ENCODE data around the gene CNKSR3. TPM values are rescaled to one million over a fixed set of nuclear protein-coding genes. Genes with fewer than 3 reads are reported as not detected.

Gene CNKSR3
- total RNA-seq, 2 experiments from 2014 or later = 0.34 to 0.58 TPM

DNA sequence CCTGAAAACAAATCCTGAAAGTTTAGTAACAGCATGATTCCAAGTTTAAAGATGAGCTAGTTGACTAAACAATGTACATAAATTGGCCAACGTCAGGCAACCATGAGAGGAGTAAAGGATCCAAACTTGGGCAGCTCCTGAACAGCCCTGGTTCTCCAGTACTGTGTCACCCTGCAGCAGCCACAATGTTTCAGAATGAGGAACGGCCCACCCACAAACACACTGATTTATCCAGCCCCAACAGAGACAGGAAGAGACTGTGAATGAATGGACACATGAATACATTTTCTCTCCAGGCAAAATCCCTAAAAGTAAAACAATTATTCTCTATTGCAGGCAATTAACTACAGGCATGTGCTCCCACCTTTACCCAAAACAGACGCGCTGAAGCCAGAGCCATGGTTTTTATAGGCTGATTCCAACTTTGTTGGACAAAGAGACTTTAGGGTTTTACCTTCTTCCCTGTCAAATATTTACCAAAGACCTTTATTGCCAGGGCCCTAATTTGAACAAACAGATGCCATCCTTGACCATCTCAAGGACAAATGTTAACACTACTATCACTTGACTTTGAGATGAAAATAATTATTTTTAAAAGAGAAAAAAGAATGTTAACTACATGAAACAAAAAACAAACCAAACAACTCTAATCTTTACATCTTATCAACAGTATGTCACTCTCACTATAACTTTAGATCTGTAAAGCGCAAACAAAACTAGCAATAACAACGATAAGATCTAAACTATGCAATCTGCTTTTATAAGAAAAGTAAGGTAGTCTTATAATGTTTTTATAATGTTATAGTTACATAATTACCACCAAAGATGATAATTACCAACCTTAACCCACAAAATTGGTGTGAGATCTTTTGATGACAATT is 22.9 kb downstream of the CNKSR3 start:
- POLR2A ChIA-PET = no interaction called here

DNA sequence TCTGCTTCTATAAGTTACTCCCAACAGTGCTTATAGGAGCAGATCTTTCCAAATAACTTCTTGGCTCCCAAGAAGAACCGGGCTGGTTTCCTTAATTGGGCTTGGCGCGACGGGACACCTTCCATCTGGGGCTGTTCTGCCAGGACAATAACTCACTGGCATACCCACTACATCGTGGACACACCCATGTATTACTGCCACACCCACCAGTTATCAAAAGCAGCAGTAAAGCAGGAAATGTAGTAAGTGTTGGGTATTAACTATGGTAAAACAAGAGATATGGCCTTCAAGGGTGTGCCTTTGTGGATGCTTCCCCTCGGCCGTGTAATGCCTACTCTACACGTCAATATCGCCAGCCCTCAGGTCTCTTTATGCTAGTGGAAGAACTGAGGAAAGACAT is 24.7 kb downstream of the CNKSR3 start:
- CTCF ChIA-PET = no interaction called here
- ATAC-seq (no peak), DNase-seq (no peak)
- H3K4me3 Mint-ChIP-seq = no peak overlapping the region
- intact Hi-C loops (cut with DNase I, micrococcal nuclease) = no loop called here
- POLR2A ChIA-PET = no interaction called here
- H3K27ac Mint-ChIP-seq = no peak overlapping the region
- H3K9me3 Mint-ChIP-seq (ENCODE audit: low read depth) = no peaks in the 10 kb centered on the region
- no peaks in the 10 kb centered on the region for H3K27me3 Mint-ChIP-seq
- no peaks in the 10 kb centered on the region for H3K4me1 Mint-ChIP-seq
- H3K36me3 Mint-ChIP-seq (ENCODE audit: low read depth) = no peaks in the 10 kb centered on the region

More for the DNA sequence above, 22.9 kb downstream of the CNKSR3 start:
- ATAC-seq (no peak), DNase-seq (no peak)
- intact Hi-C loops (cut with DNase I, micrococcal nuclease) = no loop called here
- no peak overlapping the region for H3K4me3 Mint-ChIP-seq
- CTCF ChIA-PET = no interaction called here
- no peaks in the 10 kb centered on the region for H3K36me3 Mint-ChIP-seq (ENCODE audit: low read depth)
- H3K4me1 Mint-ChIP-seq = no peaks in the 10 kb centered on the region
- H3K27ac Mint-ChIP-seq = no peak overlapping the region
- no peaks in the 10 kb centered on the region for H3K9me3 Mint-ChIP-seq (ENCODE audit: low read depth)
- no peaks in the 10 kb centered on the region for H3K27me3 Mint-ChIP-seq

DNA sequence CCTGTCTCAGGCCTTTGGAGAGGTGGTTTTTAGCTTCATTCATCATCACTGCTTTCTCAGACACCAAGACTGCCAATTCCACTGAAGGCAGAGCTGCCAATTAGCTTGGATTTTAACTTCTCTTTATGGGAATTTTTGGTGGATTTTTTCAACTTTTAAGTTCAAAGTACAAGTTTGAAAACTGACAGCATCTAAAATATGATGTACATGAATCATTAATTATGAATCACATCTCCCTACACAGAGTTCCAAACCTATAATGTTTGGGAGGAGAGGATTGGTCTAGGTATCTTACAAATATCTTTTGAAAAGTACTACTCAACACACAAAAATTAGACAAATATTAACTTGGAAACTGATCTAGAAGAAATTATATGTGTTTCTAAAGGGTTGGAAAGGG is 25.5 kb downstream of the CNKSR3 start:
- H3K4me1 Mint-ChIP-seq = no peaks in the 10 kb centered on the region
- H3K27ac Mint-ChIP-seq = no peak overlapping the region
- no peaks in the 10 kb centered on the region for H3K27me3 Mint-ChIP-seq
- ChIA-PET CTCF (no interaction called here), POLR2A (no interaction called here)
- no peak for DNase-seq
- H3K4me3 Mint-ChIP-seq = no peak overlapping the region
- no peaks in the 10 kb centered on the region for H3K9me3 Mint-ChIP-seq (ENCODE audit: low read depth)
- H3K36me3 Mint-ChIP-seq (ENCODE audit: low read depth) = no peaks in the 10 kb centered on the region
- no peak for ATAC-seq
- intact Hi-C loops (cut with DNase I, micrococcal nuclease) = no loop called here

DNA sequence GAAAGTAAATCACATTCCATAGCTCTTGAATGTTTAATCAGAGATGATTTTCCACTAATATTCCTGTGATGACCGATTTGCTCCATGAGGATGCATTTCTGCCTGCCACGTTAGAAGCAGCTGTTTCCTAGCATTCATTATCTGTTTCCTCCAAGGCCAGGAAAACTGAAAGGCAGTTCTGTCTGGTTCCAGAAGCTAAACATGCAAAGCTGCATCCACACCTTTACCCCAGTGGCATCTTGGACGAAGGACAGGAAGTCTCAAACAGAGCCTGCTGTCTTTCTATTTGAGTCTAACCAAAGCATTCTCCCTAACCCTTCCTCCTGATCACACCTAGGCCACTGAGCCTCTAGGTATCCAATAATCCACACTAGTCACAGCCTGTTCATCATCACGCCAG is 27.6 kb downstream of the CNKSR3 start:
- no peaks in the 10 kb centered on the region for H3K36me3 Mint-ChIP-seq (ENCODE audit: low read depth)
- H3K27ac Mint-ChIP-seq = no peak overlapping the region
- H3K4me3 Mint-ChIP-seq = no peak overlapping the region

DNA sequence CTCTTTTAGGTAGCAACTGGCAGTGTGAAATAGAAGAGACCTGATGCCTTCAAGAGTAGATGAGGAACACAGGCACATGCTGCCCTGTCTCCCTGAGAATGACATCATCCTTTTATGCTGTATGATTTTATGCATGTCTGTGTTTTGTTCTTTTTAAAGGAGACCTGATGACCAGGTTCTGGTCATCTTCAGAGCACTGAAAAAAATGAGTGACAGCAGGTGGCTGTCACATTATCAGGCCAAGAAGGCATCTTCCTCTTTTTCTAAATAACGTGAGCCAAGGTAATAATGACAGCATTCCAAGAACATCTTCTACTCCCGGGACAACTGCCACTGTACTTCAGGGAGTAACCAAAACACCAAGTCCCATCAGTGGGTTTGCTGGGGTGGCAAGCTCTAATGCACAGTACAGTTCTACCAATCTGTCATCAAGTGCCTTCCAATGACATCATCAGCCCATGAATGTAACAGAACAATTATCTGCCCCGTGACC is 28.9 kb downstream of the CNKSR3 start:
- Mint-ChIP-seq H3K9me3 (ENCODE audit: low read depth) (no peaks in the 10 kb centered on the region), H3K4me1 (no peaks in the 10 kb centered on the region), H3K36me3 (ENCODE audit: low read depth) (no peaks in the 10 kb centered on the region), H3K27me3 (no peaks in the 10 kb centered on the region), H3K4me3 (no peak overlapping the region), H3K27ac (no peak overlapping the region)
- ChIA-PET POLR2A (no interaction called here), CTCF (no interaction called here)
- DNase-seq (no peak), ATAC-seq (no peak)
- intact Hi-C loops (cut with DNase I, micrococcal nuclease) = no loop called here

More for the DNA sequence above, 27.6 kb downstream of the CNKSR3 start:
- POLR2A ChIA-PET = no interaction called here
- intact Hi-C loops (cut with DNase I, micrococcal nuclease) = no loop called here
- no peaks in the 10 kb centered on the region for H3K9me3 Mint-ChIP-seq (ENCODE audit: low read depth)
- ATAC-seq (no peak), DNase-seq (no peak)
- H3K27me3 Mint-ChIP-seq = no peaks in the 10 kb centered on the region
- no peaks in the 10 kb centered on the region for H3K4me1 Mint-ChIP-seq
- CTCF ChIA-PET = no interaction called here

DNA sequence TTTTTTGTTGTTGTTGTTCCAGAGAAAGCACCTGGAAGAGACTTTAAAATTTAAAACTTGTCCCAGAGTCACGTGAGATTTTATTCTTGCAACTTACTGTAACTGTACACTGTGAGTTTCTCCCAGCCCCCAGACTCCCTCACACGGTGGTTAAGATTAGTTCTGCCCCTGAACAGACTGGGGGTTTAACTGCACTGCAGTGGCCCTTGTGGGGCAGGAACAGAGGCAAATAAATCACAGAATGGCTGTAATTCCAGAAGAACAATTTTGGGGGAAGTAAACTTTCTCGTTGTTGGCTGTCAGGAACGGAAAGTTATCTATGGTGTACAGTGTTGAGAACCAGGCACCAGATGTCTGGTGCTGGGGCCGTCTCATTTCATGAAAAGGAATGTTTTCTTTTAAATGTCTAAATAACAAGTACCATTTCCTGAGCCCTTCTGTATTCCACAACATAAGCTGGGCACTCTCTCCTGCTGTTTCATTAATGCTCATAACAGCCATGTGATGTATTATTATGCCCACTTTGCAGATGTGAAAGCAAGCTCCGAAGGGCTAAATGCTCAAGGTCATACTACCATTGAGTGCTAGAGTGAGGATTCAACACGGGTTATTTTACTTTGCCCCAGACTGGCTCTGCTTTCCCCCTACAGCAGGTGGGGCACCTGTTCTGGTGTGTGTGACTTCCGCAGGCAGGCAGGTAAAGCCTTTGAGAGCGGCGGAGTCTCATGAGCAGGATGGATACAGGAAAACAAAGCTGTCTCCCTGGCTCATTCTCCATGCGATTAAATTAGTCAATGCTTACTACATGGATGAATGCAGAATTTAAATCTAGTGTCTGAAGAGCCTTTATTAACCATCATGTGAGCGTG is 30.5 kb downstream of the CNKSR3 start:
- Mint-ChIP-seq H3K36me3 (ENCODE audit: low read depth) (no peaks in the 10 kb centered on the region), H3K27ac (no peak overlapping the region), H3K9me3 (ENCODE audit: low read depth) (no peaks in the 10 kb centered on the region), H3K27me3 (no peaks in the 10 kb centered on the region), H3K4me1 (no peaks in the 10 kb centered on the region), H3K4me3 (no peak overlapping the region)
- intact Hi-C loops (cut with DNase I, micrococcal nuclease) = no loop called here
- ChIA-PET CTCF (no interaction called here), POLR2A (no interaction called here)
- no peak for ATAC-seq
- no peak for DNase-seq

DNA sequence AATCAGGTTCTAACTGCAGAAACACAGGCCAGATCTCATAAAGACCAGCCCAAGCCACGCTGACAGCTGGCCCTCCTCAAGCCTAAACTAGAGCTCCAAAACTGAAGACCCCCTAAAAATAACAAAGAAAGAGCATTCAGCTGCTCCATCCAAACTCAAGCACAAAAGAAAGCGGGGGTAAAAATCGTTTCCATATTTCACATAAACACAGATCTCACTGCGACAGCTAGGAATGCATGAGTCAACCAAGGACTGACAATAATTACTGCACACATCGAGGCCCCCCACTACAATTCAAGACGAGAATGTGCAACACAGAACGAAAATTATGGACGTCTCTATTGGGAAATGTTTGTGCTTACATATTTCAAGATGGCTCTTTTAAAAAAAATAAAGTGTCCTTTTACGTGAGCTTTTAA is 31.1 kb downstream of the CNKSR3 start:
- no peak overlapping the region for H3K27ac Mint-ChIP-seq
- no peaks in the 10 kb centered on the region for H3K9me3 Mint-ChIP-seq (ENCODE audit: low read depth)
- ChIA-PET POLR2A (no interaction called here), CTCF (no interaction called here)
- intact Hi-C loops (cut with DNase I, micrococcal nuclease) = no loop called here
- no peaks in the 10 kb centered on the region for H3K4me1 Mint-ChIP-seq
- H3K27me3 Mint-ChIP-seq = no peaks in the 10 kb centered on the region
- no peak for ATAC-seq
- H3K36me3 Mint-ChIP-seq (ENCODE audit: low read depth) = no peaks in the 10 kb centered on the region
- H3K4me3 Mint-ChIP-seq = no peak overlapping the region
- DNase-seq = no peak

DNA sequence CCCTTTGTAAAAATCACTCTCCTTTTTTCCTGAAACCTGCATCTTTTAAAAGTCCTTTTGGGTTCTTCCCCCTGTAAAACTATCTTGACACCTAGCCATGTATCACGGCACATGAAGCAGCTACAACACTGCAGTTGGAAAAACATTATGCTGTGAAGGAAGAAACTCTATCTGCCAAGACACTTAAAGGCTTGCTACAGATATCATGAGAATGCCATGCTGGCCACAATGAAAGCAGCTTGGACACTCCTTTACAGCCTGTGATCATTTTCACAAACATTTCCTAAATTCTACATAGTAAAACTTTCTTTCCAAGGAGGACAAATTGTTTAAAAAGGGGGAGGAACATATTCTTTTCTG is 31.8 kb downstream of the CNKSR3 start:
- H3K9me3 Mint-ChIP-seq (ENCODE audit: low read depth) = no peaks in the 10 kb centered on the region
- DNase-seq (no peak), ATAC-seq (no peak)
- POLR2A ChIA-PET = no interaction called here
- intact Hi-C loops (cut with DNase I, micrococcal nuclease) = no loop called here
- H3K27me3 Mint-ChIP-seq = no peaks in the 10 kb centered on the region
- H3K36me3 Mint-ChIP-seq (ENCODE audit: low read depth) = no peaks in the 10 kb centered on the region
- H3K27ac Mint-ChIP-seq = no peak overlapping the region
- CTCF ChIA-PET = no interaction called here
- no peak overlapping the region for H3K4me3 Mint-ChIP-seq
- no peaks in the 10 kb centered on the region for H3K4me1 Mint-ChIP-seq

DNA sequence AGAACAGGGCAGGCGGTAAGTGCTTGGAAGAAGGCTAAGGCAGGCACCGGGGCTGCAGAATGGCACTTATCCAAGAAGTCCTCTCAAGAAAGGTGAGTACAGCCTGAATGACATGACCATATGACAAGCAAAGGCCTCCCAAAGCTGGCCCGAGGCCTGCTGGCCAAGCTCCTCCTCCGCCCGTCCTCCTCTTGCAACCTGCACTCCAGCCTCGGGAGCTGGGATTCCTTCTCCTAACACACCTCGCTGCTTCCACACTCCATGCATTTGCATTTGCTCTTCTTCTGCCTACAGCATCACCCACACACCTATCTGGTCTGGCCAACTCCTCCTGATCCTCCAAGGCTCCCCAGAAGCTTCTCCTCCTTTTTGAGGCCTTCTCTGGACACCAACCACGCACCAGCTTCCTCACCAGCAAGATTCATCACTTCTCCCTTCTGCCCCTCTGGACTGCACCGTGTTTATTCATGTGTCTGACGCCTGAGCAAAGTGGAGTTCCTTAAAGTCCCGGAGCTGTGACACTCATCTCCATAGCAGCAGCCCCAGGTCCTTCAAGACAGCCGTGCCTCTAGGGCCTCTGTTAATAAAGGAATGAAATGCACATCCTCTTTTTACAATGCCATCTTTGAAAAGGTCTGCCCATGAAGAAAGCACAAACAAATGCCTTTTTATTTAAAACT is 32.3 kb downstream of the CNKSR3 start:
- H3K36me3 Mint-ChIP-seq (ENCODE audit: low read depth) = no peaks in the 10 kb centered on the region
- no peaks in the 10 kb centered on the region for H3K9me3 Mint-ChIP-seq (ENCODE audit: low read depth)
- H3K27ac Mint-ChIP-seq = no peak overlapping the region
- no peaks in the 10 kb centered on the region for H3K27me3 Mint-ChIP-seq
- POLR2A ChIA-PET = no interaction called here
- no peaks in the 10 kb centered on the region for H3K4me1 Mint-ChIP-seq
- CTCF ChIA-PET = interaction anchor here (0.6 kb wide), 1 partner anchor 80 kb away, joined by 3 read pairs; no protein-coding TSS in a partner anchor
- intact Hi-C loops (cut with DNase I, micrococcal nuclease) = no loop called here
- DNase-seq = no peak
- ATAC-seq = no peak
- H3K4me3 Mint-ChIP-seq = no peak overlapping the region

DNA sequence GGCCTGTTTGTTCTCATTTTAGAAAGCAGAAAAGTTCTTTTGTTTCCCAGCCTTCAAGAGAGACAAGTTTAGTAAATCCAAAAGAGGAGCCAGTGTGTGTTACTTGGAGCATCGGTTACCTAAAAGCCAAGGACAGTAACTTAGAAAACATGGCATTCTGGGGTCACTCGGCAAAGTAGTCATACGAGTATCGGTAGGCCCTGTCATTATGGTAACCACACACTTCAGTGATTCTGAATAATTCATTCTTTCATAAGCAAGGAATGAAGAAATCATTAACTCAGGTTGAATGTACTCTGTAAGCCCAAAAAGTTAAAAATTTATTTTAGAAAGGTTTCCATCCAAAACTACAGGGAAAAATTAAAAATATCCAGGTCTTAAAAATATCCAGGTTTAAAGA is 34.0 kb downstream of the CNKSR3 start:
- CTCF ChIA-PET = no interaction called here
- Mint-ChIP-seq H3K9me3 (ENCODE audit: low read depth) (no peaks in the 10 kb centered on the region), H3K36me3 (ENCODE audit: low read depth) (no peaks in the 10 kb centered on the region), H3K27ac (no peak overlapping the region), H3K27me3 (no peaks in the 10 kb centered on the region), H3K4me1 (no peaks in the 10 kb centered on the region), H3K4me3 (no peak overlapping the region)
- intact Hi-C loops (cut with DNase I, micrococcal nuclease) = no loop called here
- POLR2A ChIA-PET = no interaction called here
- no peak for ATAC-seq
- no peak for DNase-seq

DNA sequence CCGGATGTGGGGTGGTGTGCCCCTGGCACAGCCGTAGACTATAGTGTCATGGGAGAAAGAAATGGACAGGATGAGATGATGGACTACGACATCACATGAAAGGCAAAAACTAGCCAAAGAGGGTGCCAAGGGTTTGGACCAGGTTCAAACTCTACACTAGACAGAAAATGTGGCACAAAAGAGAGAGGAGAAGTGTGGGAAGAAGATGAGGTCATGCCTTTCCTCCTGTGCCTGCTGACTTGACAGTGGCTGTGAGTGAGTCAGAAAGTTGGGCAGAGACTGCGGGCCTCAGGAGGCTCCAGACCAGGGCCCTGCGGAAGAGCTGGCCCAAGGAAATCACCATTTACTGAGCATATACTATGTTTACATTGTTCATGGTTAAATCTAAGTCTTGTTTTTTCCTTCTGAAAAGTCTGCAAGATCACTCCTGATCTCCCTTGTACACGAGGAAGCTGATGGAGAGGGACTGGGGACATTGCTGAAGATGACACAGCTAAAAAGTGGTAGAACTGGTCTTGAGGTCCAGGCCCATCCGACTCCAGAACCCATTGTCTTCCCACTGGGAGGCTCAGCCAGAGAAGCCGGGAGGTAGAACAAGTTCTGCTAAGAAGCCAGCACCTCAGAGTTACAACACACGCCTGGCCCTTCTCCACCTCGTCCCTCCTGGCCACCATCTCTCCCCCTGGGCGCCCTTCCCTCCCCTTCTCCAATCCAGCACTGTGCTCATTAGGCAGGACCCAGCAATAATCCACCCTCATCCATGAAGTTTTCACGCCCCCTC is 35.6 kb downstream of the CNKSR3 start:
- CTCF ChIA-PET = interaction anchor here (0.7 kb wide), 1 partner anchor 13 kb away, joined by 3 read pairs; no protein-coding TSS in a partner anchor
- Mint-ChIP-seq H3K9me3 (ENCODE audit: low read depth) (no peaks in the 10 kb centered on the region), H3K4me3 (no peak overlapping the region), H3K36me3 (ENCODE audit: low read depth) (no peaks in the 10 kb centered on the region), H3K4me1 (no peaks in the 10 kb centered on the region), H3K27ac (no peak overlapping the region), H3K27me3 (no peaks in the 10 kb centered on the region)
- POLR2A ChIA-PET = no interaction called here
- ATAC-seq (no peak), DNase-seq (no peak)
- intact Hi-C loops (cut with DNase I, micrococcal nuclease) = no loop called here
